Lung microvascular endothelial cell (primary cell): ENCODE measurements around the gene MAGED2. TPM values are rescaled to one million over a fixed set of nuclear protein-coding genes. Genes with fewer than 3 reads are reported as not detected.
"Not testable (repeated sequence)": the region's sequence is repeated elsewhere in the genome, so short reads cannot be mapped to it uniquely, and the experiment has no call there.

Experiments
- DNase-seq, 2 donors: peaks; one replicate each; pipeline versions ENCODE4 v3.0.0 to v3.0.0-alpha.2; 2010; ENCODE audit warnings: low read depth in 2 of 2
- total RNA-seq: library from RNA; depleted of rRNA; stranded (reverse); fragments of >200 nt; gene quantifications from 2 replicates; pipeline ENCODE4 v1.2.1, GENCODE V29; 2014

MAGED2 gene
- 164 and 201 TPM in 2 replicates for total RNA-seq

DNA sequence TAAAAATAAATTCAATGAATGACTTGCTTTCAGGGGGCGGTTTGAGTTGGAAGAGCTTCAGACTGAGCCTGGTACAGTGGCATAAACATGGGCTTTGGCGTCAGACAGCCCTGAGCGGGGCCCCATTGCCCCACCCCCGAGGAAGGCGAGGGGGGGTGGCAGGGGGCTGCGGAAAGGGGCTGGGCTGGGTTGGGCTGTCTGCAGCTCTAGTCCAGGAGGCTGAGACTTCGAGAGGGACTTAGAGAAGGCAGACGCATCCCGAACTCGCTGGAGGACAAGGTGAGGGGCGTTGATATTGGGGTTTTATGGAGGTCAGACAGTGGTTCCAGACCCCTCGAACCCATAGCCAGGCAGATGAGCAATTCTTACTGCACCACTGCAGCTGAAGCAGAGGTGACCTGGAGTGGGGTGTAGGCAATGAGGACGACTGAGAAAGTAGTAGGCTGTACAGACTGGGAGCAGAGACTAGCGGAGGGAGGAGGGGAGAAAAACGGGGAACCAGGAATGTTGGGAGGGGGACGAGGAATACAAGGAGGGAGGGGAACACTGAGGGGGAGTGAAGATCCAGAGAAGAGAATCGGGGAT lies at the start of gene MAGED2:
MAGED2 (plus strand) TSS at position 222 of the 585 bp plus-strand sequence. CDS start 1,587 bp downstream, outside the sequence.
- DNase-seq, result peak; percentile 43 to 46

DNA sequence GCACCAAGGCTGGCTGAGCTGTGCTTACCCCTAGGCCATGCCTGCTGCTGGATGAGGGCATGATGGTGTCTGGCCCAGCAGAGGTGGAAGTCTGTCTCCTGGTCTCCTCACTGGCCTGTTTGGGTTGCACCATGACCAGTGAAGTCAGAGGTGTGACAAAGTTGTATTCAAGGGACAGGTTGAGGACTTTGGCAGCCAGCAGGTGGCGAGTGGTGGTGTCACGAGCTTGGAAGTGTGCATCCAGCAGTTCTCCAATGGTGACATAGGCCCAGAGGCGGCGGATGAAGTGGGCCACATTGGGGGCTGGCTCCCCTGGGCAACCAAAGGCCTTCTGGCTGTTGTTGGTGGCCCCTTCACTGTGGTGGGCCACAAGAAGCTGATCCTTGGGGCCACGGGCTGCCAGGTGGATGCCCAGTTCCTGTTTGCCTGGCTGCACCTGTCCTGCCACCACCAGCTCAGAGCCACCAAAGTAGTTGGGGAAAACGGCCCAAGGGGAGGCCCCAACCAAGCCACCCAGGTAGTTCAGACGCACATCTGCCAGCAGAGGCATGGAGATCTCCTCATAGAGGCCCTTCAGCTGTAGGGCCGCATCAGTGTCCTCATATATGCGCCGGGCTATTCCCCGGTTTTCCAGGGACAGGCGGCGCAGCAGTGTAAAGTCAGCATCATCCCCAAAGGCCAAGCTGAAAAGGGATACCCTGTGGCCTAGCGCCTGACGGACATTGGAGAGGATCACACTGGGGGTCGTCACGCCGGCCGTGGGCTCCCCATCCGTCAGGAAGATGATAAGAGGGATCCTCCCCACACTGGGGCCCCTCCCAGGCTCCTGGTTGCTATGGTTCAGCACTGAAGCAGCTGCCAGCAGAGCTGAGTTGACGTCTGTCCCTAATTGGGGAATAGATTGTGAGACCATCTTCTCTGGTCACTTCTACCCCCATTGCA lies 49.2 kb upstream of the MAGED2 start:
- no peak for DNase-seq

GRCh38 chrX:54774391-54775094 lies 33.0 kb upstream of the MAGED2 start:
- DNase-seq, result not testable (repeated sequence)

DNA sequence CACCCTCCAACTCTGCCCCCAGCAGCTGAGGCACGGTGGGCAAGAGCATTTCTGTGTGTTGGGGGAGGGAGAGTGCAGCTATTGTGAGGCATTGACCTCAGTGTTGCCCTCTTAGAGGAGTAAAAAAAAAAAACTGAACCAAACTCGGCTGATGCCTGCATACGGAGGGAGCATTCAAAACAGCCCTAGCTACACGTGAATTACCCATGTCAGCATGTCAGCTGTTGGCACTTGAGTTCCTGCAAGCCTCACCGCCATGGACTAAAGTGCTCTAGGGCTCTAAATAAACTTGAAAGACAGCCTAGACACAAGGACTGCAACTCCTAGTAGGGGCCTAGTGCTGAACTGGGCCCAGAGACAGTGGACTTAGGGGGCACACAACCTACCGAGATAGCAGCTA lies 31.5 kb upstream of the MAGED2 start:
- DNase-seq, result no peak

DNA sequence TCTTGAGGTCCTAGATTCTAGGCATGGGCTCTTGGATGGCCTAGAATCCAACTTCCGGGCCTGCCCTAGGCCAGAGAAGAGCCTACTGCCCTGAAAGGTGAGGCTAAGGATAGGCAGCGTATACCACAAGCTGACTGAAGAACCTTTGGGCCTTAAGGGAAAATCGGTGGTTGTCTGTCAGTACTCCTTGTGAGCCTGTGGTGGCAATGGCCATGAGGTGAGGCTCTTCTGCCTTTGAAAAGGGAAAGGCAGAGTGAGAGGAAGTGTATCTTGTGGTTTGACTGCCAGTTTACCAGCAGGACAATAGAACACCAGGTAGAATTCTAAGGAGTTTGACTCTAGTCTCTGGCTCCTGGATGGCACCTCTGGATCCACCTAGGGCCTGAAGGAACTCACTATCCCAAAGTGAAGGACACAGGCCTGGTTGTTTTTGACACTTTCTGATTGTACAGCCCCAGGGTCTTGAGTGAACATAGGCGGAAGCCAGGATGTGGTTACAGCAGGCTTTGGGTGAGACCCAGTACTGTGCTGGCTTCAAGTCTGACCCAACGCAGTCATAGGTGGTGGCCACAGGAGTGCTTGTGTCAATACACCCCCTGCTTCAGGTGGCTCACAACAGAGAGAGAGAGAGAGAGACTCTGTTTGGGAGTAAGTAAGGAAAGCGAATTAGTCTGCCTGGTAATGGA lies 30.4 kb upstream of the MAGED2 start:
- no peak for DNase-seq

- peak; percentile 20 to 26 for DNase-seq
Measured at GRCh38 chrX:54785901-54786300, 21.6 kb upstream of the MAGED2 start.

DNA sequence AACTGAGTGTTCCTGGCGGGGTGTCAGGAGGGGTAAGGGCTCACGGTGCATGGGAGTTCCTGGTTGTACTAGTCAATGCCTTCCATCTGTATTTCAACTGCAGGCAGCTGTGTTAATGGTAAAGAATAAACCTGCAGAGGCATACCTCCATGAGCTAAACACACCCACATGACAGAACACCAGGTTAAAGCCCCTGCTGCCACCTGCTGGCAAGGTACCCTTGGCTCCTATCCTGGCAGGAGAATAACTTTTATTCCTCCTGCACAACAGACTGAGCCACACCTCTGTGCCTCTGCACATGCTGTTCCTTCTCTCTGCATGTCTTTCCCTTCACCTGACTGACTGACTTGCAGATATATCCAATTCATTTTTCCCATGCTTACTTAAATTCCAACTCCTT lies 20.6 kb upstream of the MAGED2 start:
- no peak for DNase-seq

DNA sequence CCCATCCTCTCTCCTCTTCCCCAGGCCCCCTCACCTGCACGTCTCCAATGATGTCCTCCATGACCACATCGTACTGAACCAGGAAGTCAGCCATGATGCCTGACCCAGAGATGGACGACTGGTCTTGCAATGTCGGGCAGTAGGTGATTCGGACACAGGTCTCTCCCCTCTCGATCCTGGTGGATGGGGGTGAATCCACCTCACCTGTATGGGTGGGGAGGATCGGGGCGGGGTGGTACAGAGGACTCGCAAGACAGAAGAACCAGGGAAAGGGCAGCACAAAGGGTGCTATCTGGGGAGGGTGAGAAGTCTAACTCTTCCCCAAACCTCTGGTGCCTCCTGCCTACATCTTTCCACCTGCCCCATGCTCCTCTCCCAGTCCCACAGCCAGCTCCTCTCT lies 19.1 kb upstream of the MAGED2 start:
- no peak for DNase-seq

DNA sequence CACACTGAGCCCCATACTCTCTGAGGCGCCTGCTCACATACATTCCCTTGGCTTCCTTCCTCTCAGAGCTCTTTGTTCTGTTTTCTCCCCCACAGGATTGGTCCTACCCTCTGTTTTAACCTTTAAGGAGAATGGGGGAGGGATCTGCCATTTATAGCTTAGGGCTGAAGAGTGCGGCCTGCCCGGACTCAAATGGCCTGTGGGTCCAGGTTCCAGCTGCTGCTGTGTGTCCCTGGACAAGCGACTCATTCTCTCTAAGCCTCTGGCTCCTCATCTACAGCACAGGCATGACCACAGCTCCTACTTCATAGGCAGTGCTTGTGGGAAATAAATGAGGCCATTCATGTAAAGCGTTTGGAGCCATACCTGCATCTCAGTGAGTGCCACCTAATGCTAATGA lies 18.1 kb upstream of the MAGED2 start:
- DNase-seq, result not testable (repeated sequence)

DNA sequence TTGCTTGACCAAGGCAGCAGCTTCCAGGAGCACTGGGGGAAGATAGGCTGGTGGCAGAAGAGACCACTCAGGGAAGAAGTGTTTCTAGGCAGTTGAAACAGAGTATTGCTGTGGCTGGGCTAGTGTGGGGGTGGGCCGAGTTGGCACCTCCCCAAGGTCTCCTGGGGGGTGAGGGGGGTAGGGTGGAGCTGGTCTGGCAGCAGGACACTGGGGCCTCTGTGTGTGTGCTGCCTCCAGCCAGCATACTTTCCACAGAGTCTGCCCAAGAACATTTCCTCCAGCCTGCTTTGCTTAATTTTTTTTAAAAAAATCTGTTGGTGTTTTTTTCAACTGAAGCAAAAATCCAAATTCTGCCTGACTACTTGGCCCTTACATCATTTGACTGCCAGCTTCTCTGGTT lies 13.5 kb upstream of the MAGED2 start:
- no peak for DNase-seq

- DNase-seq, result no peak
Measured at GRCh38 chrX:54794795-54795194, 12.8 kb upstream of the MAGED2 start.

DNA sequence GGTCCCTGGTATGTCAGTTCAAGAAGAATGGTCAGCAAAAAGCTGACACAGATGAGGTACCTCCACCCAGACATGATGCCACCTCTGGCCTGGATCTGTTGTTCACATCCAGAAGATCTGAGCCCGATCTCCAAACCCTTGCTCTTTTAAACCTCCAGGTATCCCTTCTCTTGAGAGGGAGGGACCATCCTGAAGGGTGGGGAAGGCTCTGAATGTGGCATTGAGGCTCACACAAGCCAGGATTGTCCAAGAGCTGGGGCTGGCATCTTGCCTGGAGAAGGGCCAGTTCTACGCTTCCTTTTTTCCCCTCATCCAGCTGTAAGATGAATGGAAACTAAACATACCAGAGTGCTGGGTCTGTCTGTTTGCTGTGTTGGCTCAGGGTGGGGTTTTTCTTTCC lies 9.4 kb upstream of the MAGED2 start, which contains the start of gene ITIH6:
ITIH6 (minus strand) TSS at position 119 of the 400 bp plus-strand sequence; CDS start at position 74, 45 bp downstream.
- DNase-seq, result no peak

- no peak for DNase-seq
Measured at GRCh38 chrX:54799046-54799445, 8.5 kb upstream of the MAGED2 start.

DNA sequence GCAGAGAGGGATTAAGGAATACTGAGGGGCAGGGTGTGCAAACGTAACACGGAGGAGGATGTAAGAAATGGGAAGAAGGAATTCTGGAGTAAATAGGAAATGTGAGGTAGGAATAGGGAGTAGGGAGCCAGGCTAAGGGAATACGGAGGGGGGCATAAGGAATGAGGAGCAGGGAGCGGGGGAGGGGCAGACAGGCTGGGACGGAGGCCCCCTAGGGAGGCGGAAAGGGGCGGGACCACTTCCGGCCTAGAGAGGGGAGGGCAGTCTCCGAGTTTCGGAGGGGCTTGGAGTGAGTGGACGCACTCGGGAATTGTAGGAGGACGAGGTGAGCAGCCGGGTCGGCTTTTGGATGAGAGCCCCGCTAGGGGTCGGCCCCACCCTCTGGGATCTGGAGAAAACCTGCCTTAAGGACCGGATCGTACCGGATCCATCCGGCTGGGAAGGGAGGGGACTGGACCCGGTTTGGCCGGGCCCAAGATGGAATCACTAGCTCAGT lies 612 bp downstream of the MAGED2 start:
- DNase-seq, result peak in 1 of 2 donors; percentile 40

- peak; percentile 95 to 97 for DNase-seq
Measured at GRCh38 chrX:54808605-54809483, 1.3 kb downstream of the MAGED2 start.

- DNase-seq, result no peak
Measured at GRCh38 chrX:54810532-54810931, 3.0 kb downstream of the MAGED2 start.

GRCh38 chrX:54811301-54811885 lies 3.8 kb downstream of the MAGED2 start:
- DNase-seq, result no peak

DNA sequence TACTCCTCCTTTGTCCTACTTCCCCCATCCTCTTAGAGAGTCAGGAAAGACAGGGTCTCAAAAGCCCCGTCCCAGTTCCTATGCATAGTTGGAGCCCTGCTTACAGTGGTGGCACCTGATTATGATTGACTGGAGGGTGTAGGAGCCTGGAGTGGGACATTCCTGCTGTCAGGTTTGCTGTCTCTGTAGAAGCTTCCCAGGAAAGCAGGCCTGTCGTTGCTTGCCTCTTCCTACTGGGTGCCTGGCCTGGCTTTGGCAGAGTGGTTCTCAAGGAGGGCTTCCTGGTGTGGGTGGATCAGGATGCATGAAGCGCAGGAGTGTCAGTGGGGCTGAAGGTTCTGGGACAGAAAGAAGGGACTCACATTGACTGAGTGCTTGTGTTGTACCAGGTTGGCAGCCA lies 4.8 kb downstream of the MAGED2 start:
- DNase-seq, result no peak

- no peak for DNase-seq
Measured at GRCh38 chrX:54817220-54817820, 9.8 kb downstream of the MAGED2 start.
